Ureter (tissue), 1 donor: ENCODE measurements around the gene ZNF638. TPM values are rescaled to one million over a fixed set of nuclear protein-coding genes. Genes with fewer than 3 reads are reported as not detected.

Experiments used
- DNase-seq: peaks from one replicate; pipeline ENCODE4 v3.0.0-alpha.2; 2020; ENCODE audit warnings: low spot score
- total RNA-seq: library from RNA; stranded (reverse); gene quantifications from one replicate; pipeline ENCODE4 v1.2.4, GENCODE V29; 2023
- donor health status: DM: yes; HTN: yes; CAD: no.

The ZNF638 gene
- total RNA-seq, 1 donor from 2014 or later = 209 TPM

DNA sequence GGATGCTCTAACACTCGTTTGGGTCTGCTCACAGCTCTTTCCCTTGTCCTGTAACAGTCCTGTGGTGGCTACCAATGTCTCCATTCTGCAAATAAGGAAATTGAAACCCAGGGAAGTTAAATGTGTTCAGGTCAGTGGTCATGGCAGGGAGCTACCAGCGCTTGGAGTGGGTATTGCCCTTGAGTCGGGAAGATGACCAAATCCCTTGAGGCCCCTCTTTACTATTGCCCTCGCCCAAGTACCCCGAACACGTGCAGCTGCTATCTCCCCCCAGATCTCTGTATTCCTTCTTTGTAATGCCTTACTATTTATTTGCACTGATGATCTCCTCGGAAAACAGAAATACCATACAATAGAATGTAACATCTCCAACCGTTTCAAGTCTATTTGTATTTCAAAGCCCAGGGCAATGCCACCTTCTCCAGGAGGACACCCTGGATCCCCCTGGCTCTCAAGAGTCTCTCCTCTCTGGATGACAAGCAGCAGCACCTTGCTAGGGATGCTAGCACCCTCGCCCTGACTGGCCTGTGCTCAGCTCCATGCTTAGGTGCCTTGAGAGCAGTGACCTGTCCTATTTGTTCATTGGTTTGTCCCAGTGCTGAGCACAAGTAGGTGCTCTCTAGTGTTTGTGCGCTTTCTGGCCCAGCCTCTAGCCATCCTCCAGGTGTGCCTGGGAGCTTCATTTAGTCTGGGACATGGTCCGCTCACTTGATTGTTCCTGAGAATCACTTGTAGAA, 136.9 kb downstream of the ZNF638 start:
- DNase-seq = no peak

GRCh38 chr2:71469403-71470398, 138.1 kb downstream of the ZNF638 start:
- no peak for DNase-seq

- DNase-seq = no peak
Measured at GRCh38 chr2:71471276-71471675, 139.7 kb downstream of the ZNF638 start.

GRCh38 chr2:71472019-71472418, 140.4 kb downstream of the ZNF638 start:
- DNase-seq = no peak

- no peak for DNase-seq
Measured at GRCh38 chr2:71473346-71474031, 141.9 kb downstream of the ZNF638 start.

DNA sequence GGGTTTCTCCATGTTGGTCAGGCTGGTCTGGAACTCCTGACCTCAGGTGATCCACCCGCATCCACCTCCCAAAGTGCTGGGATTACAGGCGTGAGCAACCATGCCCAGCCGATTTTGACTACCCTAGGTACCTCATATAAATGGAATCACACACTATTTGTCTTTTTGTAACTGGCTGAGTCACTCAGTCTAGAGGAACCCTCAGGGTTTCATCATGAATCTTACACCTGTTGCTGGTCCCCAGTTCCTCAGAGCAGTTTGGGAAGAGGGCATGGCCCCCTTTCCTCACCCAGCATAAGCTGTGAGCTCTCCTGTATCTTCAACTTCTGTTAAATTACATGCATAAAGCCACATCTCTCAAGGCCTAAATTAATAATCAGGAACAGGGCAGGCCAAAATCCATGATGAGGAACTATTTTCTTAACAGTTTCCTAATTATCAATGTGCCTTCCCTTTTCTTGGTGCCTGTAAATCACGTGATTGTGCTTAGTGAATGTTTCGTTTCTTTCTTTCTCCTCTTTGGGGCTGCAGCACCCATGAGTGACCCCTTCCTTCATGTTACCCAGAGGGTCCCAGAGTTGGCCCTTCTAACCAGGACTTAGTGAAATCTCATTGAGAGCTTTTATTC, 142.6 kb downstream of the ZNF638 start:
- no peak for DNase-seq

DNA sequence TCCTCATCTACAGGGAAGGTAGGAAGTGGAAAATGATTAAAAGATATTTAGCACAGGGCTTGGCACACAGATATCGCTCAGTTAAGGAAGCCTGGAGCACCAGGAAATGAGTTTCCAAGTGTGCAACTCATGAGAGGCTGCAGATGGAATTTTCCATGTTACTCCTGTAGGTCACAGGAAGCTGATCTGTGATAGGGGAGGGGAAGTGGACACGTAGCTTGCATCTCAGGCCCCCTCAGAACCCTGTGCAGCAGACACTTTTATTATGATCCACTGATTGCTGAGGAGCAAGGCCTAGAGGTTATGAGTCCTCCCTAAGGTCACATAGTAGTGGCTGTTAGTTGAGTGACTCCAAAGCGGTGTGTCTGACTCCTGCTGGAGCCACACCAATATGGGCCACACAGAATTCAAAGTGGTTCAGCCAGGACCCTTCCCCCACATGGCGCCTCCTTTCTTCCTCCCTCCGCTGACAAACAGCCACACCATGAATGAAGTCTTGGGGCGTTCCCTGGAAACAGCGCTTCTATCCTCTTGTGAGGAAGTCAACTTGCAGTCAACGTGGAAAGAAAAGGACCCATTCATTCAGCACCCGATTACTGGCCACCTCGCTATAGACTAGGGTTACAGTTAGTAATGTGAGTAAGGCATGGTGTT, 143.3 kb downstream of the ZNF638 start:
- no peak for DNase-seq

DNA sequence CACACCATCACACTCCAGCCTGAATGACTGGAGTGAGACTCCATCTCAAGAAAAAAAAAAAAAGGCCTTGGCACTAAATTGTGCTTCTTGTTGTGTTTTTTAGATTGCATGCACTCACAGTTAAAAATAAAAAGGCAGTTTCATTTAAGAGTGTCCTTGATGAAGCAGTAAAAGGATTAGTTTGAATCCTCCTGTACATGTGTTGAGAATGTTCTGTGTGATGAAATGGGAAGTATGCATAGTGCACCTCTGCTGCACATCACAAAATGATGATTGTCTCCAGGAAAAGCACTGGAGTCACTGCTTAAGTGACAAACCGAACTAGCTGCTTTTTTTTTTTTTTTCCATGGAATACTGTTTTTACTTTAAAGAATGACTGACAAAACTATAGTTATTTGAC, 144.9 kb downstream of the ZNF638 start:
- no peak for DNase-seq

DNA sequence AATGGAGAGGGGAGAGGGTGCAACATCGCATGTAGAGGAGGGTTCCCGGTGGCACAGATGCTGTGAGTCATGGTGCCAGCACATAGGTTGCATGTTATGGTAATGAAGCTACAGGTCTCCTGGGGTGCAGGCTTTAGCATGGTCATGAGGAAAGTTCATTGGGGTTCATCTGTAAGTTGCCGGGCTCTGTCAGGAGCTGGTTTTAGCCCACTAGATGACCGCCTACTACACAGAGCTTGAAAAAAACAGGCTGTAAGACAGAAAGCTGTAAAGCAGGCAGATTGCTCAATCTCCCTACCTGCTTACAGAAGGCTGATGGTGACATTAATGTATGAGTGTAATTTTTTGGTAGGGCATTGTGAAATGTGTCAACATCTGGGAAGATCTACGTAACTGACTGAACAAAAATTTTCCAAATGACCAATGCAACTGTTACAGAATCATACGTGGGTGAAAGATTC, 145.7 kb downstream of the ZNF638 start:
- no peak for DNase-seq

GRCh38 chr2:71478806-71479205, 147.2 kb downstream of the ZNF638 start:
- DNase-seq = no peak

DNA sequence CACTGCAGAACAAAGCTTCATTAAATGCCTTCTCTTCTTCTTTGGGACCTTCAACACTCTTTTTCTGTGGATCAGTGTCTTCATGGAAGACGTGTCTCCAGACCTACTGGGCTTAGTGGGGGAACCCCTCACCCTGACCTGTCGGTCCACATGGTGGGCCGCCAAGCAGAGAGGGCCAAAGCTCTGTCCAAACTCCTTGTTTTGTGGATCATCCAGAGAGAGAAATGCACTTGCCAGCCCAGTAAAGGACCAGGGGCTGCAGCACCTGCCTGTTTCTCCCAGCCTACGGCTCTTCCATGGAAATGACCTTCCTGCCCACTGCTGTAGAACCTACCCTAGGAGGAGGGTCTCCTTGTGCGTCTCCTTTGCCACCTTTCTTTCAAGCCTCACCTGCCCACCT, 147.7 kb downstream of the ZNF638 start:
- no peak for DNase-seq

GRCh38 chr2:71481111-71481510, 149.5 kb downstream of the ZNF638 start:
- no peak for DNase-seq

DNA sequence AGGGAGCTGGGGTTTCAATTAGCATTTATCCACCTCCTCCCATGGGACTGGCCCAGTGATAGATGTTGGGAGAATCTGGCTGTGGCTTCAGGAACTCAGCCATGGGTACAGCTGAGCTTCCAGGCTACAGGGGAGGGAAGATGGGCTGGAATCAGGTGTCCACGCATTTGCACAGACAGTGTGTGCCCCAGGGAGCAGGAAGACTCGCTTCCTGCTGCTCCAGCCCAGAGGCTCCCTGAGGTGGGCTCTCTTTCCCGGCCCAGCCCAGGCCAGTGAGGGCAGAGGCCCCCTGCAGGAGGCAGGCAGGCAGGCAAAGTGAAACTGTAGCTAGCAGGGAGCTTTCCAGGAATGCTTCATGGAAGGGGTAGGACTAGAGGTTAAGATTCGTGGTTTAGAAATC, 150.5 kb downstream of the ZNF638 start:
- no peak for DNase-seq

DNA sequence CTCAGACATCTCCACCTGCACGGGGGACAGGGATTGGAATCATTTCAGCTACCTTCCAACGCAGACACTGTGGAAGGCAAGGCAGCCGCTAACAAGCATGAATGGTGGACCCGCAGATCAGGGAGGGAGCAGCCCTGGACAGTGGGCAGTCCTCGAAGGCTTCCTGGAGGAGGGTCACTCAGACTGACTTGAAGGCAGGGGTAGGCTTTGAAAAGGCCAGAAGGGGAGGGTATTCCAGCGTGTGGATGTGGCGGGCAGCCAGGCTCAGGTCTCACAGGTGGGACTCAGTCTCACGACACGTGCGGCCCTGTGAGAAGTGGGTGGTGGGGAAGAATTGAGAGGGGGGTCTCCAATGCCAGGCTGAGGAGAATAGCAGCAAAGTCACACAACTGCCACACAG, 151.7 kb downstream of the ZNF638 start:
- DNase-seq = no peak

DNA sequence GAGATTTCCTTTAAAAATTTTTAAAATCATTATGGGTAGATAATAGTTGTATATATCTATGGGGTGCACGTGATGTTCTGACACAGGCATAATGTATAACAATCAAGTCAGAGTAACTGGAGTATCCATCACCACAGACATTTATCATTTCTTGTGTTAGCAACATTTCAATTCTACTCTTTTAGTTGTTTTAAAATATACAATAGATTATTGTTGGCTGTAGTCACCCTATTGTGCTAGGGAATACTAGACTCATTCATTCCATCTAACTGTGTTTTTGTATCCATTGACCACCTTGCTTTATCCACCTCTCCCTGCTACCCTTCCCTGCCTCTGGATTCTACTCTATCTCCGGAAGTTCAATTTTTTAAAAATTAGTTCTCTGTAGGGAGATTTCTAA, 152.8 kb downstream of the ZNF638 start:
- DNase-seq = no peak

Other genes starting within 250 kb of the ZNF638 start
- 26.3 TPM for gene MCEE, start 201.6 kb upstream of the ZNF638 start, total RNA-seq
- 54.0 TPM for gene MPHOSPH10, start 201.1 kb upstream of the ZNF638 start, total RNA-seq
- gene PAIP2B, start 104.7 kb upstream of the ZNF638 start, total RNA-seq = 11.6 TPM
- 15.2 TPM for gene DYSF, start 121.8 kb downstream of the ZNF638 start, total RNA-seq